GM19328 (cell line): Measurements from ENCODE around the gene SLC25A6.
"Not testable (repeated sequence)": the region's sequence is repeated elsewhere in the genome, so short reads cannot be mapped to it uniquely, and the experiment has no call there.

Experiments used
- ATAC-seq: cut with Tn5 transposase; IDR thresholded peaks from one replicate; pipeline ENCODE4 v1.9.1; 2021; ENCODE audit warnings: mild to moderate bottlenecking, moderate library complexity; ENCODE audit not compliant: unreplicated experiment

SLC25A6 gene

GRCh38 chrX:1416327-1416784 lies 24.4 kb upstream of the SLC25A6 start:
- no peak for ATAC-seq

GRCh38 chrX:1412551-1413161 lies 20.7 kb upstream of the SLC25A6 start:
- ATAC-seq = no peak

GRCh38 chrX:1411326-1411725 lies 19.4 kb upstream of the SLC25A6 start:
- ATAC-seq = no peak

- ATAC-seq = no peak
These were observed 15.1 kb upstream of the SLC25A6 start for GRCh38 chrX:1407035-1407434.

- ATAC-seq = not testable (repeated sequence)
These were observed 13.9 kb upstream of the SLC25A6 start for GRCh38 chrX:1405769-1406168.

GRCh38 chrX:1403867-1404266 lies 12.0 kb upstream of the SLC25A6 start:
- ATAC-seq = not testable (repeated sequence)

- no peak for ATAC-seq
These were observed 11.3 kb upstream of the SLC25A6 start for GRCh38 chrX:1403228-1403627.

GRCh38 chrX:1401611-1402430 lies 9.9 kb upstream of the SLC25A6 start:
- no peak for ATAC-seq

- ATAC-seq = no peak
These were observed 9.0 kb upstream of the SLC25A6 start for GRCh38 chrX:1400742-1401471.

GRCh38 chrX:1400049-1400448 lies 8.1 kb upstream of the SLC25A6 start:
- no peak for ATAC-seq

GRCh38 chrX:1398431-1399340 lies 6.8 kb upstream of the SLC25A6 start:
- no peak for ATAC-seq

GRCh38 chrX:1397441-1398270 lies 5.7 kb upstream of the SLC25A6 start:
- ATAC-seq = no peak

GRCh38 chrX:1397001-1397400 lies 5.1 kb upstream of the SLC25A6 start:
- ATAC-seq = no peak

- no peak for ATAC-seq
These were observed 3.8 kb upstream of the SLC25A6 start for GRCh38 chrX:1395646-1396216.

- ATAC-seq = no peak
These were observed 3.0 kb upstream of the SLC25A6 start for GRCh38 chrX:1394731-1395501.

- no peak for ATAC-seq
These were observed 2.1 kb upstream of the SLC25A6 start for GRCh38 chrX:1393871-1394615.

GRCh38 chrX:1392376-1393068 lies 609 bp upstream of the SLC25A6 start:
- peak; percentile 15 for ATAC-seq

GRCh38 chrX:1391370-1391706 lies 575 bp downstream of the SLC25A6 start:
- ATAC-seq = no peak
